Lung (tissue), 12 donors: ENCODE data around the gene RIPK4. TPM values are rescaled to one million over a fixed set of nuclear protein-coding genes. Genes with fewer than 3 reads are reported as not detected.
"Not testable (repeated sequence)": the region's sequence is repeated elsewhere in the genome, so short reads cannot be mapped to it uniquely, and the experiment has no call there.

Source experiments
- ATAC-seq: fragments of 200-7000 bp; cut with Tn5 transposase; one replicate; pipeline ENCODE4 v1.9.1; 2020; ENCODE audit warnings: moderate number of reproducible peaks; ENCODE audit not compliant: insufficient read depth, low FRiP score
- DNase-seq, 3 donors: peaks; one replicate each; pipeline ENCODE4 v3.0.0-alpha.2; 2013 to 2017
- H3K27ac ChIP-seq, 2 donors: one replicate each; pipeline ENCODE4 v1.5.1; 2013; ENCODE audit warnings: mild to moderate bottlenecking in 2 of 2, moderate library complexity in 2 of 2, control low read depth in 1 of 2, inconsistent platforms in 1 of 2, low read depth in 1 of 2, low read length in 1 of 2
- H3K27me3 ChIP-seq, 3 donors: one replicate each; pipeline ENCODE4 v1.5.1; 2013; ENCODE audit warnings: low read length in 2 of 3; ENCODE audit not compliant: control insufficient read depth in 3 of 3, insufficient read depth in 3 of 3
- H3K36me3 ChIP-seq, 4 donors: one replicate each; pipeline ENCODE4 v1.5.1; 2013; ENCODE audit warnings: low read length in 4 of 4, mild to moderate bottlenecking in 1 of 4, moderate library complexity in 1 of 4; ENCODE audit not compliant: control insufficient read depth in 4 of 4, insufficient read depth in 4 of 4
- H3K4me1 ChIP-seq, 5 donors: one replicate each; pipeline ENCODE4 v1.5.1; 2013; ENCODE audit warnings: low read length in 5 of 5, mild to moderate bottlenecking in 2 of 5, moderate library complexity in 1 of 5; ENCODE audit not compliant: control insufficient read depth in 5 of 5, insufficient read depth in 5 of 5
- H3K4me3 ChIP-seq: one replicate; pipeline ENCODE4 v1.5.1; 2013; ENCODE audit warnings: mild to moderate bottlenecking, control low read depth, moderate library complexity
- H3K9ac ChIP-seq, 2 donors: one replicate each; pipeline ENCODE4 v1.5.1; 2013; ENCODE audit warnings: low read length in 2 of 2, control low read depth in 1 of 2; ENCODE audit not compliant: insufficient read depth in 1 of 2
- H3K9me3 ChIP-seq, 4 donors: one replicate each; pipeline ENCODE4 v1.5.1; 2013; ENCODE audit warnings: low read length in 3 of 4, mild to moderate bottlenecking in 1 of 4, moderate library complexity in 1 of 4; ENCODE audit not compliant: control insufficient read depth in 4 of 4, insufficient read depth in 3 of 4
- CTCF ChIP-seq: IDR thresholded peaks from 2 replicates; pipeline ENCODE4 v1.5.1; 2012; ENCODE audit warnings: mild to moderate bottlenecking; ENCODE audit errors: control extremely low read depth, extremely low read depth
- WGBS, 2 donors: extraction: QIAGEN DNeasy Blood & Tissue Kit; methylation state at CpG; one replicate each; pipeline ENCODE4 v1.1.7; 2013; 5-methylcytosine and 5-hydroxymethylcytosine counted together
- polyA plus RNA-seq, 2 donors: library from polyadenylated mRNA; stranded (reverse); fragments of 200-250 nt; gene quantifications; one replicate each; pipeline ENCODE4 v1.2.1, GENCODE V29; 2013
- total RNA-seq, 2 donors: library from RNA; depleted of rRNA in 1 of 2; stranded (reverse); fragments of >200 nt in 1 of 2; gene quantifications; one replicate each; pipeline ENCODE4 v1.2.1, GENCODE V29; 2014 to 2021
- donor health status: control.
- donor health status: control.
- donor health status: Bipolar disorder and iron deficiency.
- donor health status: healthy.
- donor health status: DM: yes; HTN: yes; CAD: no.

RIPK4 gene
- total and polyA plus RNA-seq, 4 donors = 5.0 to 21.6 (median 9.1) TPM

GRCh38 chr21:41701749-41702148 lies 65.1 kb downstream of the RIPK4 start:
- ATAC-seq = no peak
- H3K27me3 ChIP-seq = no peaks in the 10 kb centered on the region
- no peak for DNase-seq
- no peak overlapping the region for H3K9ac ChIP-seq
- no peaks in the 10 kb centered on the region for H3K36me3 ChIP-seq
- H3K27ac ChIP-seq = no peak overlapping the region
- peaks cover 0 to 2% (median 0%) of the 10 kb centered on the region in 5 donors for H3K4me1 ChIP-seq
- 76 to 82% methylated on average over 10 of the region's 10 CpGs for WGBS, 2 donors
- no peak for TF ChIP-seq CTCF
- no peaks in the 10 kb centered on the region for H3K9me3 ChIP-seq
- no peak overlapping the region for H3K4me3 ChIP-seq

GRCh38 chr21:41699311-41699710 lies 67.5 kb downstream of the RIPK4 start:
- DNase-seq (no peak), ATAC-seq (no peak)
- Histone ChIP-seq H3K9ac (no peak overlapping the region), H3K9me3 (no peaks in the 10 kb centered on the region), H3K27me3 (no peaks in the 10 kb centered on the region), H3K4me1 (no peaks in the 10 kb centered on the region), H3K4me3 (no peak overlapping the region), H3K27ac (no peak overlapping the region), H3K36me3 (no peaks in the 10 kb centered on the region)
- WGBS, 2 donors = 82 to 84% methylated on average over 10 of the region's 10 CpGs
- TF ChIP-seq CTCF = no peak

GRCh38 chr21:41698071-41698470 lies 68.8 kb downstream of the RIPK4 start:
- Histone ChIP-seq H3K9me3 (no peaks in the 10 kb centered on the region), H3K27me3 (no peaks in the 10 kb centered on the region), H3K27ac (no peak overlapping the region), H3K9ac (no peak overlapping the region), H3K4me3 (no peak overlapping the region), H3K36me3 (no peaks in the 10 kb centered on the region), H3K4me1 (no peaks in the 10 kb centered on the region)
- DNase-seq (no peak), ATAC-seq (no peak)
- TF ChIP-seq CTCF = no peak
- 92 to 96% methylated on average over 11 of the region's 11 CpGs for WGBS, 2 donors

GRCh38 chr21:41695513-41695912 lies 71.3 kb downstream of the RIPK4 start:
- H3K4me3 ChIP-seq = no peak overlapping the region
- DNase-seq (no peak), ATAC-seq (no peak)
- H3K27me3 ChIP-seq = peaks cover 0 to 2% (median 0%) of the 10 kb centered on the region in 3 donors
- no peaks in the 10 kb centered on the region for H3K4me1 ChIP-seq
- no peak overlapping the region for H3K27ac ChIP-seq
- H3K9me3 ChIP-seq = no peaks in the 10 kb centered on the region
- no peaks in the 10 kb centered on the region for H3K36me3 ChIP-seq
- 67 to 74% methylated on average over 2 of the region's 2 CpGs for WGBS, 2 donors
- H3K9ac ChIP-seq = no peak overlapping the region
- TF ChIP-seq CTCF = no peak

- H3K27ac ChIP-seq, H3K4me3 ChIP-seq, H3K9me3 ChIP-seq, DNase-seq, H3K4me1 ChIP-seq, ATAC-seq, H3K36me3 ChIP-seq, H3K27me3 ChIP-seq, H3K9ac ChIP-seq: not testable (repeated sequence)
- 88 to 92% methylated on average over 4 of the region's 4 CpGs for WGBS, 2 donors
Measured at GRCh38 chr21:41694042-41694441, 72.8 kb downstream of the RIPK4 start.
